Fibroblast of upper back skin (primary cell): ENCODE data around the gene GINS1.
A peak's percentile ranks its signal among the peaks of the same experiment; 100 is the strongest.

Source experiments
- DNase-seq: peaks from one replicate; pipeline ENCODE4 v3.0.0-alpha.2; 2013

The GINS1 gene

DNA sequence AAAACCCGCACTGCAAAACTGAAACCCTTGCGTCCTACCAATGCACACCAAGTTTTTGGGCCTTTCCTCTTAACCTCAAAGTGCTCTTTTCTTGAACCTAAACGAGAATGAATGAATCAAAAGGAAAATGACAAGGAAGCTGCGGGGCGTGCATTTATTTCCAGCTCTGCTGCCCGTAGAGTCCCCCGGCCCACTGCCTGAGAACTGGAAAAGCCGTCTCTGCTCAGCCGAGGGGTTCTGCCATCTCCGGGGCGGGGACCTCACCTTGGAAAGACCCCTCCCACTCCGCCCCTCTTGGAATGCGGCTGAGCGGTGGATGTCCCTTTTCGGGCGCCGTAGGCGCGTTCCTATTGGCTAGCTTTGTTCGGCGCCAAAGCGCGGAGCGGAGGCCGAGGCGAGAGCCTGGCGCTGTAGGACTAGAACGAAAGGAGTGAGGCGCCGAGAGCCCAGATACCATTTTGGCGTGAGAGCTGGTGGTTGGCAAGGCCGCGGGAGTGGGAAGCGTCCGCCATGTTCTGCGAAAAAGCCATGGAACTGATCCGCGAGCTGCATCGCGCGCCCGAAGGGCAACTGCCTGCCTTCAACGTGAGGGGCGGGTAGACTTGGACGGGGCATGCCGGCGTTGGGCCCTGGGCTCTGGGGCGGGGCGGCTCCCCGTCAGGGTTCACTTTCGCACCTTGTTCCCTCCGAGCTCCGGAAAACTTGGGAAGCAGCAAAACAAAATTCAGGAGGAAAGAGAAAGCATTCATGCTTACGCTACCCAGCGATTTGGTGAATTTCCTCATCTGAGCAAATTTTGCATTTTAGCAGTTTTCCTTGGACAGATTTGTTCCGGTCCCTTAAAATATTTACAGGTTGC, at the start of gene GINS1:
TSS of gene GINS1 (plus strand) at position 363 of the 859 bp plus-strand sequence. CDS start at position 511, 148 bp downstream.
- peak; percentile 89 for DNase-seq

DNA sequence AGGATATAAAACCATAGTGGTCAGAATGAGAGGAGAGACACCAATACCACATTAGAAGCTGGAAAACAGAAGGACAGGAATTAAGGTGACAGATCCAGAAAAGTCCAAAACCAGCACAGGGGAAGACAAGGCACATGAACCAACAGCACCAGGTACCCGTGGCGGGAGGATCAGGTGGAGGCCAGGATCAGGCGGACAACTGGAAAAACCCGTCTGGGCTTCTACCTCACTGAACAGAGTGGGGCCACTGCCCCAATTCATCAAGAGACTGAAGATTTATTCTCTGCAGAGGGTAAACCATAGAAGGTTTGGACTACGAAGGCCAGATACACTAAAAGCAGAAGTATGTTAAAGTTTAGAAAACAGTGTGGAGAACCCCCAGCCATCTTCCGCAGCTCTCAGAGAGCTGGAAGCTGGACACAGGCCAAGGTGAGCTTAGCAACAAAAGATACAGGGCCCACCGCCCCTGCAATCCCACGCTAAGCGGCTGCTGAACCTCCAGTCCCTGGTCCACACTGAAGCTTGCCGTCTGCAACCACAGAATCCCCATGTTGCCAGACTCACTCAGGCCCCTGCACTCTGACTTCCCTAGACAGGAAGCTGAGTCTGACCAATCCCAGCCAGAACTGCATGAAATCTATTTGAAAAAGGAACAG, 46.7 kb upstream of the GINS1 start:
- peak; percentile 57 for DNase-seq

DNA sequence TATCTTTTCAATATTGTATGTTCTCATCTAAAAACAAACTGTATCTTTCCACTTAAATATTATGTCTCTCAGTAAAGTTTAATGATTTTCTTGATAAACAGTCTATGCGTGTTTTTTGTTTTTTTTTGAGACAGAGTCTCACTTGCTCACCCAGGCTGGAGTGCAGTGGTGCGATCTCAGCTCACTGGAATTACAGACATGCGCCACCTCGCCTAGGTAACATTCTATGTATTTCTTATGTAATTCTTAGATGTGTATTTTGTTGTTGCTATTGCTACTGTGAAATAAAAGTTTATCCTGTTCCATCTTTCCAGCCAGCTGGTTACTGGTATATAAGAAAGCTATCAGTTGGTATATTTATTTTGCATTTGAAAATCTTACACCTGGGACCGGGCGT, 46.2 kb upstream of the GINS1 start:
- DNase-seq, result peak; percentile 52

DNA sequence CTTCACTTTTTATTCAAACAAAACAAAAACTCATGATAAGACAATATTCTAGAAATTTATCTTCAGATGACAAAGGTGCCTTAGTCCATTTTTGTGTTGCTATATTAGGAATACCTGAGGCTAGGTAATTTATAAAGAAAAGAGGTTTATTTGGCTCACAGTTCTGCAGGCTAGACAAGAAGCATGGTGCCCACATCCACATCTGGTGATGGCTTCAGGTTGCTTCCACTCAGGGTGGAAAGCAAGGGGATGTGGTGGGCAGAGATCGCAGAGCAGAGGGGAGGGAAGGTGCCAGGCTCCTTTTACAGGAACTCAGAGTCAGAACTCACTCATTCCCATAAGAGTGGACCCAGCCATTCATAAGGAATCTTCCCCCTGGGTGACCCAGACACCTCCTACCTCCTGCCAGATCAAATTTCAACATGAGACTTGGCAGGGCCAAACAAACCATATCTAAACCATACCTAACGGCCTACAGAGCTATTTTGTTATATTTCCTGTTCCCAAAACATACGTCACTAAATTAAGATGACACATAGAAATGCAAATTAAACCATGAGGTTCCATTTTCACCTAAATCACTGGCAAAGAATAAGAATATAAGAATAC, 43.2 kb upstream of the GINS1 start:
- DNase-seq, result no peak

DNA sequence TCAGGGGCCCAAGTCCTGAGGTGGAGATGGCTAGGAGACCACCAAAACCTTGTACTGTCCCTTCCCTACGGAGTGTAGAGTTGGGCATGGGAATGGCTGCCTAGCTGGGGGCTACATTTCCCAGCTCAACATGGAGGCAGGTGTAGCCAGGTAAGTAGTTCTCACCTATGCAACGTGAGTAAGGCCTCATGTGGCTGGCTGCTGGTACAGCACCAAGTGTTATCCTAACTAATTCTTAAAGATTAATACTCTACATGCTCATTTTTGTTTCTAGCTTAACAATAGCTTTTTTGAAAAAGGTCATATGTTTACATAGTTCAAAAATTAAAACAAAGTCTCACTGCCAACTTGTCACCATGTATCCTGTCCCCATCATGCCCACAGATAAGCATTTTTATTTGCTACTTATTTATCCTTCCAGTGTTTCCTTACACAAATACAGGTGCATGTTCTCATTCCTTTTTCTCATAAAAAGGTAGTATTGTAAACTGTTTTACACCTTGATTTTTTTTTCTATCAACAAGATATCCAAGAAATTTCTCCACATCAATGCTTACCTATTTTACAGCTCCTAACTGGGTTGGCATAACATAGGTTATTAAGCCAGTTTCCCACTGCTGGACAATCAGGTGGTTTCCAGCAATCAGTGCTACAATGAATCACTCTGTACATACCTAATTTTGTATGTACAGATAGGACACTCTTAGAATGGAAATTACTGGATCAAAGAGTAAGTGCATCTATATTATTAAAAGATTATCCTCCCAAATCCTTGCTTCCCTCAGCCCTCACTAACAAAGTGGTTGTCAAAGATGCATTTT, 42.4 kb upstream of the GINS1 start:
- no peak for DNase-seq

DNA sequence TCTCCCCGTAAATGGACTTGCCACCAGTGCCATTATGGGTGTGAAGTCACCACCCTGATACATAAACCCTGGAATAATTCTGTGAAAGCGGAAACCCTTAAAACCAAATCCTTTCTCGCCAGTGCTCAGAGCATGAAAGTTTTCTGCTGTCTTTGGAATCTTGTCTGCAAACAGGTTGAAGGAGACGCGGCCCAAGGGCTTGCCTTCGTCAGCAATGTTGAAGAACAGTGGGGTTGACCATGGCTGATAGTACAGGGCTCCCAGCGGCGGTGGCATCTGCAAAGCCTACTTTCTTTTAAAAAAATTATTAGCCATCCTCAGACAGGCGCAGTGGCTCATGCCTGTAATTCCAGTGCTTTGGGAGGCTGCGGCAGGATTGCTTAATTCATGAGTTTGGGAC, 38.9 kb upstream of the GINS1 start:
- no peak for DNase-seq

DNA sequence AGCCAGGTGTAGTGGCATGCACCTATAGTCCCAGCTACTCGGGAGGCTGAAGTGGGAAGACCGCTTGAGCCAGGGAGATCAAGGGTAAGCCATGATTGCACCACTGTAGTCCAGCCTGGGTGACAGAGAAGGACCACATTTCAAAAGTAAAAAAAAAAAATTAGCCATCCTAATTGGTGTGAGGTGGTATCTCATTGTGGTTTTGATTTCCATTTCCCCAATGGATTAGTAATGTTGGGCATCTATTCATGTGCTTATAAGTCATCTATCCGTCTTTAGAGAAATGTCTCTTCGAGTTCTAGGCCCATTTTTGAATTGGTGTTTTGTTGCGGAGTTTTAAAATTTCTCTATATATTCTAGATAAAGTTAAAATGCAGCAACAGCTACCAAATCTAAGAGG, 38.5 kb upstream of the GINS1 start:
- no peak for DNase-seq

DNA sequence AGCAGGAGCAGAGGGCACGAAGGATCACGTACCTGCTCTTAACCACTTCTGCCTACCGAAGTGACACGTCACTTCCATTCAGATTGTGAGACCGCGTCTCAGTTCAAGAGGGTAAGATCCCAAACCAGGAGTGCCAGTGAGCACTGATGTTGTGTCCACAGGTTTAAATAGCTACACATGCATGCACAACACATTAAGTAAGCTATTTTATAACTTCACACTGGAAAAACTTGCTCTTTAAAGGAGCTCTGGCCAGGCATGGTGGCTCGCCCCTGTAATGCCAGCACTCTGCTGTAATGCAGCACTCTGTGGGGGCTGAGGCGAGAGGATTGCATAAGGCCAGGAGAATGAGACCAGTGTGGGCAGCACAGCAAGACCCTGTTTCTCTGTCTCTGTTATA, 37.9 kb upstream of the GINS1 start:
- no peak for DNase-seq

DNA sequence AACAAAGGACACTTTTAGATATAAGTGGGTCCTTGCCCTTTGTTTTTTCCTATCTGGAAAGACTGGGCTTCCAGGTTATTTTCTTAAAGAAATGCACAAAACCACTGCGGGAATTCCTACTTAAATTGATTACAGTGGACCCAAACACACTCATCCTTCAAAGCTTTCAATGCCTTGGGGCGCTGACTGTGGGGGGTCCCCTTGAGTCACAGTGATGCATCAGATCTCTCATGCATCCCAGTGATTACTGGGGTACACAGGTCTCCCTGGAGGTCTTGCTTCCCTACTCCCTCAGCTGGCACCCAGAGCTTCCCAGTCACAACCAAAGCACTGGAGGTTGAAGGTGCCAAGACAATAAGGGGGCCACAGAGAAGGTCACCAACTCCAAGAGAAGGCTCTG, 37.5 kb upstream of the GINS1 start:
- DNase-seq, result no peak

DNA sequence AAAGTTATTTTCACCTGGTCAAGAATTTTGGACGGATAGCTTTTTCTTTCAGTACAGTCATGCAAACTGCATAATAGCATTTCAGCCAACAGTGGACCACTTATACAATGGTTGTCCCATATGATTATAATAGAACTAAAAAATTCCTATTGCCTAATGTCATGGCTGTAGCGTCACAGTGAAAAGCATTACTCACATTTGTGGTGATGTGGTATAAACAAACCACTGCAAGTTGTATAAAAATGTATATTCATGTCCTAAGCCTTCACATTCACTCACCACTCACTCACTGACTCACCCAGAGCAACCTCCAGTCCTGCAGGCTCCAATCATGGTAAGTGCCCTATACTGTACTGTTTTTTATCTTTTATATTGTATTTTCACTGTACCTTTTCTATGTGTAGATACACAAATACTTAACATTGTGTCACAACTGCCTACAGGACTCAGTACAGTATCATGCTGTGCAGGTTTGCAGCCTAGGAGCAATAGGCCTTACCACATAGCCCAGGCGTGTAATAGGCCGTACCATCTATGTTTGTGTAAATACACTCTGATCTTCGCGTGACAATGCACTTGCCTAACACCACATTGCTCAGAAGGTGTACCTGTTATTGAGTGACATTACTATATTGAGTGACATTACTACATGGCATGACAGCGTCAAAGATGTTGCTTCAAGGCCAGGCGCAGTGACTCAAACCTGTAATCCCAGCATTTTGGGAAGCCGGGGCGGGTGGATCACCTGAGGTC, 34.7 kb upstream of the GINS1 start:
- peak; percentile 92 for DNase-seq

DNA sequence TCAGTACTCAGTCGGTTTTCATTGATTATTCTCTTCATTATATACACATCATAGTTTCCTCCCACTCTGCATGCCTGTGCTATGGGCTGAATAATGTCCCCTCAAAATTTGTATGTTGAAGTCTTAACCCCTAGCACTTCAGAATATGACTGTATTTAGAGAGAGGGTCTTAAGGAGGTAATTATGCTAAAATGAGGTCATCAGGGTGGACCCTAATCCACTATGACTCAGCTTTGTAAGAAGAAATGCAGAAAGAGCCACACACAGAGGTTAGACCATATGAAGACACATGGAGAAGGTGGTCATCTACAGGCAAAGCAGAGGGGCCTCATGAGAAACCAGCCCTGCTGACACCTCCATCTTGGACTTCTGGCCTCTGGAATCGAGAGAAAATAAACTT, 32.6 kb upstream of the GINS1 start:
- no peak for DNase-seq

DNA sequence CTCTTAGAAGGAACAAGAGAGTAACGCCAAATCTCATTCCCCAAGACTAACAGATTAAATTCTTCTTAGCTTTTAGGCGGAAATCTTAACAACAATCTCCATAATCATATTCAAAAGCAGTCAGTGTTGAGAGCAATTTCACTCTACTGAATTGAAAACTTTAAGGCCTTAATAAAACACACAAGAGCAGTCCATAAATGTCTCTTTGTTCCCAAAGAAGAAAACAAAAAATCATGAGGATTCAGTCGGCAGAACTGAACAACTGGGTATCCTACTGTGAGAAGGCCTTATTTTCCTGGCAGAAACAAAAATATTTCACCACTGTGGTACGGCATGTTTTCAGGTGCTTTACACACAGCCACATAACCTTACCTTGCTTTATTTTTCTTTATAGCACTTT, 31.2 kb upstream of the GINS1 start:
- no peak for DNase-seq

DNA sequence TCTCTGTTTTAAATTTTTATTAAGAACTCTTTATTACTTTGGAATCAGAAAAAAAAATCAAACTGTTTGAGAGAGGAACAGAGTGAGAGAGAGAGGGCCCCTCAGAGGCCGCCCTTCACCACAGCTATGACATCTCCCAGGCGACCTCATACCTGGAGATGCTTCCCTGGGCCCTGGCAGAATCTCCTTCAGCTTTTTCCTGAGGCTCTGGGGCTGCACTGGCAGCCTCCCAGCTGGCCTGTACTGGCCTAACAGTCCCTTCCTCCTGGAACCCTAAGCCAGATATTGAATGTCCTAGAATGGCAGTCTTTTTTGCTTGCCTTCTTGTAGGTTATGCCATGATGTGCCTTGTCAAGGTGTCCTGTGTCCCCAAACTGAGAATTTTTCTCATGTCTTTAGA, 30.6 kb upstream of the GINS1 start:
- DNase-seq, result no peak

DNA sequence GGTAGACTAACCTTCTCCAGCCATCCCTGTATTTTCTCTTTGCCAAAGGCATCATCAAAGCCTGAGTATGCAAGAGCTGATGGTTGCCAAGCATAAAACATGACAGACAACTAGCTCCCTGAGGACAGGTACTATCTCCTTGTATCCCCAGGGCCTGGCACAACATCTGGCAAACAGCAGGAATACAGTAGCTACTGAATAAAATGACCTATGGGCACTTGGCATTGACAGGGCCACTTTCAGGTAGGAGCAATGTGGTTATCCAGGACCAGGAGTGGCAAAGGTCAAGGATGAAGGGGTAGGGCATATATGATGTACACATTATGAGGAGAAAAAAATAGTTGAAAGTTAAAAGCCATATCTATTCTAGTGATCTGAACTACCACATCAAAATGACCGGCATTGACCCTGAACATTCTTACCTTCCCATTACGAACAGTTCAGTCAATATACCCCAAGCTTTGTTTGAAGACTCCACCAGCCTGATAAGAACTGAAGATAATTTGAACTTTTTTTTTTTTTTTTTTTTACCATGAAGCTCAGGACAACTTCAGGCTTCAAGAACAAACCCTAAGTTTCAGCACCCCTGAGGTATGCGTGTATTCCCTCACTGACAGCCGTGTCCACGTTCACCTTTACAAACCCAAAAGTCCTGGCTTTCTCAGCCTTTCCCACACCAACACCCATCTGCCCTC, 29.1 kb upstream of the GINS1 start:
- no peak for DNase-seq

DNA sequence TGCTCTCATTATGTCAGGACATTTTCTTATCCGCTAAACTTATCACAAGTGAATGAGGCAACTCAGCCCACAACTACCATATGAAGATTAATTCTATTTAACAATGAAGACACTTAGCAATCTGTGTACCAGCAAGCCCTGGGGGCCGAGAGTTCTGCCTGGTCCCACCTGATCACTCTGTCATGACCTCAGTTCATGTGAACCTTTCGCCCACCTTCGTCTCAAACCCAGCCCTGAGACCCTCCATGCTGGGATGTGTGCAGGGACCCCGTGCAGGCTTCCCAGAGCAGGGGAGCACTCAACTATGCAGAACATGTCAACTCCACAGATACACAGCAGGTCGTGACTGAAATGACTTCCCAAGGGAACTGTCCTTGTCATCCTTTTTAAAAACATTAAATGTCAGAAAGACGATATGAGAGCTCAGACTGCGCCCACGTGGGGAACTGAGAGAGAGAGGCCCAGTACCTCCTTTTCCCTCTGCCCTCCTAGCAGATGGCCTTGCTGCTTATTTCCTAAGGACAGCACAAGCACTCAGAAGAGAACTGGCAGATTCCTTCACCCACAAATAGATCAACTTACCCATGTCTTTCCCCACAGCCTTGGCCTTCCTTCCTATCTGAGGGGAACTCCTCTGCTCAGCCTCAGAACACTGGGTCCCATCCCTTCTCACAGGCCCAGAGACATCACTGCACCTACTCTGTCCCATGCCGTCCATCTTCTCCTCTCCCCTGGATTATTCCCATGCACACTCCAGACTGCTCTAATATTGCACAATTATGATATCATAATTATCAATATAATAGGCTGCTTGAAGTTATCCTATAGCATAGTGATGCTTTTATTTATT, 28.4 kb upstream of the GINS1 start:
- DNase-seq, result no peak

DNA sequence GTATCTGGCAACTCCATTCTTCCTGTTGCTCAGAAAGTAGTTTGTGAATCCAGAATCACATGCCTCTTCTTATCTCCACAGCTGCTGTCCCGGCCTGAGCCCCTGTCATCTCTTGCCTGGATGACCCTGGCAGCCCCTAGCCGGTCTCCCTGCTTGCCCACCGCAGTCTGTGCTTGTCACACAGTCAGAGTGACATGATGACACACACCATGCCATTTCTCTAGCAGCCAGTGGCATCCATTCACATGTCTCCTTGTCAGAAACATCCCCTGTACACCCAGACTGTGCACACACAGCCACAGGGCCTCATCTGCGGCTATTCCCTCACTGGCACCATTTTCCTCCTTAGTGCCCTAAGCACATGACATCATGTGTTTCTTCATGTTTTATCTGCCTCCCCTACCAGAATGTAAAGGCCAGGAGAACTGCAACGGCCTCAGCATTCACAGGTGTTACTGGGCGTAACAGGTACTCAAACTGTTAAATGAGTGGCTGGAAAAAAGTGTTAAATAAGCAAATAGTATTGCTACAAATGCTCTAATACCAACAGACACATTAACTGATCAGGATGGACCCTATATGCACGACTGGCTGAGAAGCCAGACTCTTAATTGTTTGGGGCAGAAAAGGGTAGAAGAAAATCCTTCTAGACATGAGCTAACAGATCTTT, 26.4 kb upstream of the GINS1 start:
- DNase-seq, result no peak

DNA sequence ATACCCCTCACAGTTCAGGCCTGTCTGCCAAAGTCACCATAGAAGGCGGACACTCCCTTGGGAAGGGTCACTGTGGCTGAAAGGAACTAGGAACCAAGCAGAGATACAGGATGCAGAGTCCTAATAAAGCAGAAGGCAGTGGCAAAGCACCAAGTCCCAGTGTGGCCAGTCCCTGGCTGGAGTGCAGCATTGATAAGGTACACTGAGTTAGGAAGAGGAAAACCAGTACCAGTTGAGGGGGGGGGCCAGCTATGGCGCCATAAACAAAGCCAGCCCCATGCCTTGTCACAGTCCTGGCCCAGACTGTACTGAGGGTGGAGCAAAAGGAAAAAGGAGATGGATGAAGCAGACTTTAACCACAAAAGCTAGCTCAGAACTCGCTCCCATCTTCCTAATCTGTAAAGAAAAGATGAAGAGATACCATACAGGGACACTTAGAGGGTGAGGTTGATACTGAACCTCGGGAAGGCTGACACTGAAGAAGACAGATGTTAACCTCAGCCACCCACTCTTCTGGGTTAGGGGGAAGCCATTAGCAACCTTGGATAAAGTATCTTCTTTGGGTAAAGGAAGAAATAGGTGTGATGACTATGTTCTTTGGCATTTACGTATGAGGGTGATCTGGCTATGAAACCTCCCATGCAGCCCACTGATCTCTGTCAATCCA, 24.6 kb upstream of the GINS1 start:
- no peak for DNase-seq

DNA sequence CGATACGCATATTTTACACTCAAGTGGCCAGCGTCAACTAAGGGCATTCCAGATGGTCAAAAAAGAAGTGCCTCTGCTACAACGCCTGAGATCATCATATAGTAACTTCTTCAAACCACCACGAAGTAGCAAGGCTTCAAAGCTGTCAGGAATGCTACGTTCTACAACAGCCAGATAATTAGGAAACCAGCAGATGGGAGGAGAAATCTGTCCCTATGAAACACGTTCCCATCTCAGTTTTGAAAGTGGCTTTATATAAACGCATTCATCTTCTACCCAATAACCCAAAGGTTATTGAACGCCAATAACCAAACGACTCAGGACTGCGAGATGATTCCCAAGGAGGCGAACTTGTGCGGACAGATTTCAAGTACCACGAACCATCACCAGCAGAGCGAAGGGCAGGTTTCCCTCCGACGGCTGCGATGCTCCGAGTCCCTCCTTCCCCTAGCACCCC, 18.0 kb upstream of the GINS1 start:
- DNase-seq, result peak; percentile 29

DNA sequence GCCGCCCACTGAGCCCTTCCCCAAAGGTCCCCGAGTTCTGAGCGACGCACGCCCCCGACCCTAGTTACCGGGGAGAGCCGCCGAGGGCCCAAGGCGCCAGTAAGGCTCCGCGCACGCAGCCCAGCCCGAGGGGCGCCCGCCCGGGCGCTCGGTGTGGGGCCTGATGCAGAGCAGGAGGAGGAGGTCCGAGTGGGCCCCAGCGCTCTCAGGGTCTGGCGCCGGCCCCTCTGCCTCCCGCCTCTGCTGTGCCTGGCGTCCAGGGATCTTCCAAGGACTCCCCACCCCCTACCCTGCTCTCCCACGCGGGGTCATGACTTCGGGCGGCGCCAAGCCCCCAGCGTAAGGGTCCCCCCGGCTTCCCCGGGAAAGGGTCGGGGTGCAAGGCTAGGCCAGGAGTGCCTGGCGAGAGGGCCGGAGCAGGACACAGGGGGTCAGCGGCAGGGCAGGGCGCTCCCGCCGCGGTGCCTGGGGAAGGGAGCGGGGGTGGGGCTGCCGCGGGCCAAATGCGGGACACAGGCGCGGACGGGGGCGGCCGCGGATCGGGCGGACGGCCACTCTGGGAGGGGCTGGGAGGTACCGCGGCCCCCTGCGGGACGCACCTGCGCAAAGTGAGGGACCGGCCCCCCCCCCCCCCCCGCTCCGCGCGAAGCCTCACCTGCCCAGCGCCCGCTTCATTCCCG, 17.5 kb upstream of the GINS1 start:
- DNase-seq, result no peak
